Germinal center (tissue), 1 donor: ENCODE data around the gene TADA3.

ENCODE experiments used
- DNase-seq: peaks from one replicate; pipeline ENCODE4 v3.0.0; 2012; ENCODE audit warnings: mixed read lengths, low spot score

Gene TADA3

DNA sequence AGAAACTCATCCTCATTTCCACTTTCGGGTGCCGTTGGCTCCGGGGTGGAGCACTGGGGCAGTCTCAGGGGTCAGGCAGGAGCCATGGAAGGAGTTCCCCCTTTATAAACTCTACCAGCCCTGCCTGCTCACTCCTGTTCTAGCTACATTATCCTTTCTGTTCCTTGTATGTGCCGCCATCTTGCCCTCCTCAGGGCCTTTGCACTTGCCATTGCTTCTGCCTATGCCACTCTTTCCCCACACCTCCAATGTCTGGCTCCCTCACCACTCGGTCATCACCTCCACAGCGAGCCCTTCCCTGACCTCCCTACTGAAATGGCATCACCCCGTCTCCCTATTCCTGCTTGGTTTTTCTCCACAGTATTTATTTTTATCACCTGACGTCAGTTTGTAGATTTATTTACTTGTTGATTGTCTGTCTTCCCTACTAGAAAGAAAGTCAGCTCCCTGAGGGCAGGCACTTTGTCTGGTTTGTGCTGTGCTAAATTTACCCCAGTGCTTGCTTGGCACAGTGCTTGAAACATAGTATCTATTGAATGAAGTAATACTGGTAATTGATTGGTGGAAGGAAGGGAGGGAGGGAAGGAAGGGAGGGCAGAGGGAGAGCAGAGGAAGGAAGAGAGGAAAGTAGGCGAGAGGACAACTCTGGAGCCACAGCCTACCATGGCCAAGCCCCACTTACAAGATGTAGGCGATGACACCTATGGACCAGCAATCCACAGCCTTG is 31.3 kb downstream of the TADA3 start:
- no peak for DNase-seq

DNA sequence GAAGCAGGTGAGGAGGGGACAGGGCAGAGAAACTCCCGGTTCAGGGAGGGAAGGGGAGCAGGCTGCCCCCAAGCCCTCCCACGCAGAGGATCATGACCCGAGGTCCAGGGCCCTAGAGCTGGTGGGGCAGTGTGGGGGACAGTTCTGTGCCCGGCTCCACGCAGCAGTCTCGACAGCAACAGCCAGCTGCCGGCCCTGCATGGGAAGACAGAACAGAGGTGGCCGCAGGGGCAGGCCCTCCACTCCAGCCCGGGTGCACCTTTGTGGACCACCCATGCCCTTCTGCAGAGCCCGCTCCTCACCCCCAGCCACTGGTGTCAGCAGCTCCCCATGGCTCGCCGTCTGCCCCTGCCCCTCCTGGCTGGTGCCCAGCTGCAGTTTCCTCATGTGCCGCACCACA is 34.8 kb downstream of the TADA3 start:
- no peak for DNase-seq

DNA sequence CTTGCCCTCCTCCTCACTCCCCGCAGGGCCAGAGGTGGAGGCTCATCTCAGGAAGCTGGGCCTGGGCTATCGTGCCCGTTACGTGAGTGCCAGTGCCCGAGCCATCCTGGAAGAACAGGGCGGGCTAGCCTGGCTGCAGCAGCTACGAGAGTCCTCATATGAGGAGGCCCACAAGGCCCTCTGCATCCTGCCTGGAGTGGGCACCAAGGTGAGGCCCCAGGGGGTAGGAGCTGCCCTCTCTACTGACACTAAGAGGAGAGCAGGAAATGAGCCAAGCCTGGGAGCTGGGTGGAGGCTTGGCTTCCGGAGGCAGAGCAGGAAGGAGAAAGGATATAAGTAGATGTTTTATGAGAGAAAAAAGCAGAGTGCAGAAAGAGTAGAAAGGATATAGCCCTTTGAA is 37.6 kb downstream of the TADA3 start:
- DNase-seq, result no peak

DNA sequence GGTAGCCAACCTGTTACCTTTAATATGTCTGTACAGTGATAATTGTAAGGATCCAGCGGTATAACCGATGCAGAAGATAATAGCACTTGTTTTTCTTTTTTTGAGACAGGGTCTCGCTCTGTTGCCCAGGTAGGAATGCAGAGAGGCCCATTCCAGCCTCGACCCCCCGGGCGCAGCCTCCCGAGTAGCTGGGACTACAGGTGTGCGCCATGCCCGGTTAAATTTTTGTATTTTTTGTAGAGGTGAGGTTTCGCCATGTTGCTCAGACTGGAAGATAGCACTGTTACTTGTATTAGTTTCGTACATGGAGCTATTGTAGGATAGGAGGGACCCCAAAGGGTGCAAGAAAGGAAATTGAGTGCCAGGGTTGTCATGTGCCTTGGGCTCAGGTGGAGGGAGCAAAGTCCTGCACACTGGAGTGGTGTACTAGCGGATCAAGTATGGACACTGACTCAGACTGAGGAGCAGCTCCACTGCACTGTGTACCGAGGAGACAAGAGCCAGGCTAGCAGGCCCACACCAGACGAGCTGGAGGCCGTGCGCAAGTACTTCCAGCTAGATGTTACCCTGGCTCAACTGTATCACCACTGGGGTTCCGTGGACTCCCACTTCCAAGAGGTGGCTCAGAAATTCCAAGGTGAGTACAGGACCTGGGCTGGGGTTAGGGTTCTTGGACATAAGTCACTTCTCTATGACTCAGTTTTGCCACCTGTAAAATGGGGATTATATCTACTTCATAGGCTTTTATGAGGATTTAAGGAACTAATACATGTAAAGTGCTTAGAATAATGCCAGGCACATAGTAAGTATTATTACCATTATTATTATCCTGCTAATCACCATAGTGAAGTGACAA is 41.5 kb downstream of the TADA3 start:
- no peak for DNase-seq

DNA sequence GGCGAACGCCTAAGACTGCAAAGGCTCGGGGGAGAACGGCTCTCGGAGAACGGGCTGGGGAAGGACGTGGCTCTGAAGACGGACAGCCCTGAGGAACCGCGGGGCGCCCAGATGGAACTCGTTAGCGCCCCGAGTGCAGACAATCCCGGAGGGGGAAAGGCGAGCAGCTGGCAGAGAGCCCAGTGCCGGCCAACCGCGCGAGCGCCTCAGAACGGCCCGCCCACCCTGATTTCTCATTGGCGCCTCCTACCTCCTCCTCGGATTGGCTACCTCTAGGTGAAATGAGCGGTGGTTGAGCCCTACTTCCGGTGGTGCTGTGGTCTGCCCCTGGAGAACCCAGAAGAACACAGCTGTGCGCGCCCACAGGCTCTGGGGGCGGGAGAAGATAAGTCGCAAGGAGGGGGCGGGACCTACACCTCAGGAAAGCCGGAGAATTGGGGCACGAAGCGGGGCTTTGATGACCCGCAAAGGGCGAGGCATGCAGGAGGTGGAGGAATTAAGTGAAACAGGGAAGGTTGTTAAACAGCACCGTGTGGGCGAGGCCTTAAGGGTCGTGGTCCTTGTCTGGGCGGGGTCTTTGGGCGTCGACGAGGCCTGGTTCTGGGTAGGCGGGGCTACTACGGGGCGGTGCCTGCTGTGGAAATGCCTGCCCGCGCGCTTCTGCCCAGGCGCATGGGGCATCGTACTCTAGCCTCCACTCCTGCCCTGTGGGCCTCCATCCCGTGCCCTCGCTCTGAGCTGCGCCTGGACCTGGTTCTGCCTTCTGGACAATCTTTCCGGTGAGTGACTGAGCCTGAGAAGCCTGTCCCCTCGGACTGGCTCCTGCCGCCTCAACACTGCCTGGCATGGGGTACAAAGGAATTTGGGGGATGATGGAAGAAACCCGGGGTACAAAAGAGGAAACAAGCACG is 42.4 kb downstream of the TADA3 start, which contains the start of gene OGG1:
TSS of gene OGG1 (plus strand) at position 308 of the 911 bp plus-strand sequence. CDS start at position 643, 335 bp downstream.
- peak; percentile 97 for DNase-seq

DNA sequence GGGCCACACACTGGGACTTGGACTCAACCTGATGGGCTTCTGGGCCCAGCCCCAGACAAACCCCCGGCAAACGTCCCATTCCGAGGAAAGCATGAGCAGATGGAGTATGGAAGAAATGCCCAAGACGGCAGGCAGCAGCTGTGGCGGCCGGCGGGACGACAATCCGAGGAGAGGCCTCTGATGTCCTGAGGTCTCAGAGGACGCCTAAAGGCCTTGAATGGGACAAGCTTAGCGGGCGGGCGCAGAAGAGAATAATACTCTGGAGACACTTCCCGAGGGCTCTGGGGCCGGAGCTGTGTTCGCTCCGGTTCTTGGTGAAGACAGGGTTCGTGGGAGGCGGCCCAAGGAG is 43.0 kb downstream of the TADA3 start:
- DNase-seq, result no peak

DNA sequence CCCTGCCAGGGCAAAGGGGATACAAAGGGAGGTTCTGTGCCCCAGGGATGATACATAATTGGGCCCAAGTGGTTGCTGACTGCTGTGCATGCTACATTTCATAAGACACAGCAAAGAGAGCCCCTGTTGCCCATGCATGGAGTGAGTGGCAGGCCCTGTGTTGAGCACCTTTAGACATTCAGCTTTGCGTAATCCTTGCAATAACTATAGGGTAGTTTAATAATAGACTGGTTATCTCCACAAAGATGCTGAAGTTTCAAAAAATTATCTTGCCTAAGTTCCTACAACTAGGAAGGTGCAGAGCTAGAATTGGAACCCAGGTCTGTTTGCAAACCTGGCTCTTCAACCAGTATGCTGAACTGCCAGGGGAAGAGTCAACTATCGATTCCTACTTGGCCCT is 44.2 kb downstream of the TADA3 start:
- DNase-seq, result no peak

DNA sequence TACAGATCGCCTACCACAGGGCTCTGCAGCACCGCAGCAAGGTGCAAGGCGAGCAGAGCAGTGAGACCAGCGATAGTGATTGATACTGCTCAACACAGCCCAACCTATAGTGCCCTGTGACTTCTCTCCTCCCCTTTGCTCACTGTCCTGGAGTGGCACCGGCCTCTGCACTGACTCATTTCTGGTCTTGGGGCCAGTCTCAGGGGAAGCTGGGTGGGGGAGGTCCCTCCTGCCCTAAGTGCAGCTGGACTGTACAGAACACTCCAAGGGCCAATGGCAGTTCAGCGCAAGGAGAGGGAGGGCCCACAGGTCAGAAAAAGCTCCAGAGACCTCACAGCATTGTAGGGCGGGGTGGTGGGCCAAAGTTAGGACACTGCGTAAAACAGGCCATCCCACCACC is 45.0 kb downstream of the TADA3 start:
- no peak for DNase-seq

DNA sequence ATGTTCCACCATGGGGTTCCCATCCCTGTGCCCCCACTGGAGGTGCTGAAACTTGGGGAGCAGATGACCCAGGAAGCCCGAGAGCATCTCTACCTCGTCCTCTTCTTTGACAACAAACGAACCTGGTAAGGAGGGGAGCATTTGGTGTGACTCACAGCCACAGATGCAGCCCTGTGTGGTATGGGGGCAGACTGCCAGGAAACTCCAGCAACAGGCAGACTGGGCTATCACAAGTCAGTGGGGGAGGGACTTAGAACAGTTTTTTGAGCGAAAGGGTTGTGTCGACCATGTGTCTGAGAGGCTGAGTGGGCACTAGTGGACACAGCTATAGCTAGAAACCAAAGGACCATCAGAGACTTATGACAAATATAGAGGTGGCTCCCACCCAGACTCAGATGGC is 45.9 kb downstream of the TADA3 start:
- DNase-seq, result no peak

DNA sequence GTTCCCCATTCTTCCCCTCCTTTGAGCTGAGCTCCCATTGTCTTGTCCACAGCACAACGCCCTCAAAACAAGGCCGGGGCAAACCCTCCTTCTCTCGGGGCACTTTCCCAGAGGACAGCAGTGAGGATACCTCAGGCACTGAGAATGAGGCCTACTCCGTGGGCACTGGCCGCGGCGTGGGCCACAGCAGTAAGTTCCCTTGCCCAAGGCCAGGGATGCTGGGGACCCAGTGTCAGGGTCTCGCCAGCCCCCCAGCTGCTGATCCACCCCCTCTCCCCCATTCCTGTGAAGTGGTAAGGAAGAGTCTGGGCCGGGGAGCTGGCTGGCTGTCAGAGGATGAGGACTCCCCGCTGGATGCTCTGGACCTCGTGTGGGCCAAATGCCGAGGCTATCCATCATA is 46.8 kb downstream of the TADA3 start:
- no peak for DNase-seq

DNA sequence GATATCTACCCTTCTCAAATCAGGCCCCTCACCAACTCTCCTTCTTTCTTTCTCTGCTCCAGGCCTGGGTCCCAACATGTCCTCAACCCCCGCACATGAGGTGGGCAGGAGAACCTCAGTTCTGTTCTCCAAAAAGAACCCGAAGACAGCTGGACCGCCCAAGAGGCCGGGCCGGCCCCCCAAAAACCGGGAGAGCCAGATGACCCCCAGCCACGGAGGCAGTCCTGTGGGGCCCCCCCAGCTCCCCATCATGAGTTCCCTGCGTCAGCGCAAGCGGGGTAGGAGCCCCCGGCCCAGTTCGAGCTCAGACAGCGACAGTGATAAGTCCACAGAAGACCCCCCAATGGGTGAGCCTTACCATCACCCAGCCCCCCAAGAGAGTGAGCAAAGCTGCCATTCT is 48.1 kb downstream of the TADA3 start:
- no peak for DNase-seq

DNA sequence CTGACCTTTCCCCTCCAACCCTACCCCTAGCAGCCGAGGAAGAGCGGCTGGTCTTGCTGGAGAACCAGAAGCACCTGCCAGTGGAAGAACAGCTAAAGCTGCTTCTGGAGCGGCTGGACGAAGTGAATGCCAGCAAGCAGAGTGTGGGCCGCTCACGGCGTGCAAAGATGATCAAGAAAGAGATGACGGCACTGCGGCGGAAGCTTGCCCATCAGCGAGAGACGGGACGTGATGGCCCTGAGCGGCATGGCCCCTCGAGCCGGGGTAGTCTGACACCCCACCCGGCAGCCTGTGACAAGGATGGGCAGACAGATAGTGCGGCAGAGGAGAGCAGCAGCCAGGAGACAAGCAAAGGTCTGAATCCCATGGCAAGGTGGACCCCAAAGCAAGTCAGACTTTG is 48.7 kb downstream of the TADA3 start:
- DNase-seq, result no peak

DNA sequence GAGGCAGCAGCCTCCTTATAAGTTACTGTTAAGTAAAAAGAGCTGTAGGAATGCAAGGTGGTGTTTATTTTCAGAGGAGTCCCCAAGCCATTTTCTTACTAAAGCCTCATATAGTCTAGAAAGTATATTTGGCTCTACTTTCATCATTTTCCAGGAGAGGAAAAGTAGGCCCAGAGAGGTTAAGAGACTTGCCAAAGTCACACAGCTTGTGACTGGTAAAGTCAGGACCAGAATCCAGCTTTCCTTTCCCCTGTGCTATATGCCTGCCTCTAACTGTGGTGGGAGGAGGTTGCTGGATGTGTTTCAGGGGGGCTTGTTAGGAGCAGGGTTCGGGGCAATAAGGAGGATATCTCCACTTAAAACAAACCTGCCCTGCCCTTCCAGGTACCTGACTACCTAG is 49.7 kb downstream of the TADA3 start:
- DNase-seq, result no peak

DNA sequence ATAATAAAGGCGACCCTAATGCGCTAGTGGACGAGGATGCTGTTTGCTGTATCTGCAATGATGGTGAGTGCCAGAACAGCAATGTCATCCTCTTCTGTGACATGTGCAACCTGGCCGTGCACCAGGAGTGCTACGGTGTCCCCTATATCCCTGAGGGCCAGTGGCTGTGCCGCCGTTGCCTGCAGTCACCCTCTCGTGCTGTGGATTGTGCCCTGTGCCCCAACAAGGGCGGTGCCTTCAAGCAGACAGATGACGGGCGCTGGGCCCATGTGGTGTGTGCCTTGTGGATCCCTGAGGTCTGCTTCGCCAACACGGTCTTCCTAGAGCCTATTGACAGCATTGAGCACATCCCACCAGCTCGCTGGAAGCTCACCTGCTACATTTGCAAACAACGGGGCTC is 53.1 kb downstream of the TADA3 start:
- DNase-seq, result no peak

DNA sequence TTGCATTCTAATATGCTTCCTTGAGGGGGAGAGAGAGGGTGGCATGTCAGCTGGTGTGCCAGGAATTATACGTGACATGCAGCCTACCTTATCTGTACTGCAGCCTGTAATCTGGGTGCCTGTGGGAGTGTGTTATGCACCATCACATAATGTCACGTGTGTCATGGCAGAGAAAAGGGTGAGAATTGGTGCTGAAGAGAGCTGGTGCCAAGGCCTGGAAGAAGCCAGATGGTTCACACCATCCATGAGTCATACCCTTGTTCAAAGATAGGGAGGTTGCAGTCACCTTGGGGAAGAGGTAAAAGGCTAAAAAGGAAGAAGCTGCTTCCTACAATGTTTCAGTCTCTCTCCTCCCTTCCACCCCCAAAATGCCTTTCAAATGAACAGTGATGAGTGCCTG is 55.4 kb downstream of the TADA3 start:
- DNase-seq, result no peak

DNA sequence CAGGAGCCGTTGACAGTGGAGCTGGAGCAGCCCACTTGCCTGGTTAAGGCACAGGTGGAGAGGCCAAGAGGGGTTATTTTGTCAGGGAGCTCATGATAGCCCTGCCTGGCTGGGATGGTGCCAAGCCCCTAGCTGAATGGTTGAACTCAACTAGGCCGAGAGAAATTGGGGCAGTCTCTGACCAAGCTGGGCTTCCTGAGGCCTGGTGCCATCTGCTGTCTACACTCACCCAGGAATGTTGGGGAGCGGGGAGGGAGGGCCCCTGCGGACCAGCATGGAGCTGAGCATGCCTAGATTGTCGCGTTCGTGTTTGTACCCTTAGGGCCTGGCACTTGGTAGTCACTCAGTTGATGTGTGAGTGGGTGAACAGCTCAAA is 59.5 kb downstream of the TADA3 start:
- no peak for DNase-seq

DNA sequence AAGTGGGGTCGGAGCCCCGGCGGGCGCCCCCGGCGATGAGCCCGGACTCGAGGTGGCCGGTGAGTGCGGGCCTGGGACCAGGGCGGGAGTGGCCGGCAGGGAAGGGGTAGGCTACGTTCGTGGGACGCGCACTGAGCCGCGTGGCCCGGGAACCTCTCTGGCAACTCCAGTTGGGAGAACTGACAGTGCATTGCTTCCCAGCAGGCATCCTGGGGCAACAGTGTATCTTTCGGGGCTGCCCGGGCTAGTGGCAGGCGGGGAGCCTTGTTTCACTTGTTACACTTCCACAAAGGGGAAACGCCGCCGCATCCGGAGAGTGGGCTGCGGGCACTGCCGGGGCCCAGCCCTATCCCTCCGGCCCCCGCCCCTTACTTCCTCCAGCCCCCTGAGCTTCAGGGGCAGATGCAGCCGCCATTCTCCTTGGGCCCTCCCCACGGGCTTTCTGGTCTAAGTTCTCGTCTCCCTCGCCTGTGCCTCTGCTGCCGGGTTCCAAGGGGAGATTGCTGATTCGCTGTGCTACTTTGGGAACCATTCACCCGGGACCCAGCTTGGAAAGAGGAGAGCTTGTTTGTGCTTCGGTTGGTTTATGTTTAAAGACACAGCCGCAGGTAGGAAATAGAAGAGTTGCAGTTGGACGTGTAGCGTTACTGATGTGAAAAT is 60.1 kb downstream of the TADA3 start:
- DNase-seq, result peak; percentile 58

DNA sequence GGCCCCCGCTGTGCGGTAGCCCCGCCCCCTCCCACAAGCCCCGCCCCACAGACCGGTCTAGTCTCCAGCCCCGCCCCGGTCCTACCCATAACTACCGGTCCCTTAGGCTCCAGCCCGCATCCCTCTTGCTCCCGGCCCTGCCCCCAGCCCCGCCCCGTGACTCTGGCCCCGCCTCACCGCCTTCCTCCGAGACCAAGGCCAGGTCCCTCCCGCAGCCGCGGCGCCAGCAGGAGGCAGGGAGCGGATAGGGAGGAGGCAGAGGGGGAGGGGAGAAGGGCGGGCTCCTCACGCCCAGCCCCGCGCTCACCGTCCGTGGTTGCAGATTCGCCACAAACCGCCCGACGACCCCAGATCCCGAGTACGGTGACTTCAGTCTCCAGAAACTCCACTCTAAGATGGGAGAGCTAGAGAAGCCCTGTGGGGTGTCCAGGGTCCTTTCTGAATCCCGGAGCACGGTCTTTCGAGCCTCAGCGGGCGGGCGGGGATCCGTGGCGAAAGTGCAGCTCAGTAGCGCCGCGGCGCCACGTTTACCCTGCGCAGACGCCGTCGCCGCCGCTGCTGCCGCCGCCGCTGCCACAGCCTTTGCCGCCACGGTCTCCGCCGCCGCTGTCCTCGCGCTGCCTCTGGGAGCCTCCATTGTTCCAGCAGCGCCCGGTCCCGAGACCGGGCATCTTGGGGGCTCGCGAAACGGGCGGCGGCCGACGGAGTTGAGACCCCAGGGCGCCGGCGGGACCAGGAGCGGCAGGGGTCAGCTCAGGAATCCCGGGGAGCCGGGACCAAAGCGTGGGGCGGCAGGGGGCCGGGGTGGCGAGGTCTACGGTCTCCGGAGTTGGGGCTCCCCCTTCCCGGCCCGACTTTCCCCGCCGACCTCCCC is 60.8 kb downstream of the TADA3 start, which contains the start of gene BRPF1:
TSS of gene BRPF1 (plus strand) at position 530 of the 874 bp plus-strand sequence. CDS start 2,406 bp downstream, outside the sequence.
- peak; percentile 99 for DNase-seq

DNA sequence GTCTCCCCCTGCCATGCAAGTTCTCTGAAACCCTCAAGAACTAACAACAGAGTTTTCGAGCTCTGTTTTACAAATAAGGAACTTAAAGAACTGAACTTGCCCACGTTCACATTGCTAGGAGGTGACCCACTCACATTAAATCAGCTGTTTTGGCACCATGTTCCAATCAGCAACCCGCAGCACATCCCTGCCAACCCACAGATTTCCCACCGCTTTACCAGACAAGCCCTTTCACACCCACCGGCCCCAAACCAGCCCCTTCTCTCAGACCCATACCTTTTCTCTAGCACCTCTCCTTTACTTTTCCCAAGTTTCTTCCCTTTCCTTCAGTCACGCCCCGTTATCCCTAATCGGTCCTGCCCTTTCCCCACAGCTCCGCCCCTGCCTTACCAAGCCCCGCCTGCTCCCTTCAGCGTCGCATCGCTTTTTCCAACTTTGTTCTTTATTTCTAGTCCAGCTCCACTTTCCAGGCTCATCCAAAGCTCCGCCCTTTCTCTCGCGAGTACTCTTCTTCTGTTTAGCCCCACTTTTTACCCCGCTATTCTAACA is 61.5 kb downstream of the TADA3 start:
- no peak for DNase-seq
